HepG2 (cell line): Measurements from ENCODE around the gene CDH23. TPM values are rescaled to one million over a fixed set of nuclear protein-coding genes. Genes with fewer than 3 reads are reported as not detected.

Experiments
- ATAC-seq: fragments of 200-7000 bp; cut with Tn5 transposase; 3 replicates; pipeline ENCODE4 v1.9.1; 2020; ENCODE audit warnings: mild to moderate bottlenecking, moderate library complexity
- BruUV-seq: library from RNA; stranded (reverse); fragments of 400-500 nt; replicated peaks from 2 replicates; lab custom pipeline; 2021; lab: Mats Ljungman, UMichigan
- CTCF ChIA-PET: fragments of 300-600 bp; formaldehyde crosslinking; extraction: SDS; loops from one replicate; lab custom pipeline; 2021; ENCODE audit warnings: low total read pairs, inconsistent platforms, low intra/inter-chr PET ratio; lab: Yijun Ruan, JAX
- POLR2A ChIA-PET: fragments of 350-600 bp; sonication (Branson Sonifier 250); formaldehyde crosslinking; loops from one replicate; lab custom pipeline; 2020; ENCODE audit warnings: antibody characterized with exemption, inconsistent platforms; lab: Yijun Ruan, JAX
- DNase-seq: peaks from one replicate; pipeline ENCODE4 v3.0.0-alpha.2; 2015; ENCODE audit warnings: low spot score
- FAIRE-seq: peaks from 3 replicates; lab custom pipeline; 2011; peaks lifted over from hg19 to GRCh38; lab: Jason Lieb, UNC
- H2AFZ ChIP-seq: one replicate; pipeline ENCODE4 v1.6.1; 2011; ENCODE audit warnings: low read length, inconsistent platforms
- H3K27ac ChIP-seq: fragments of 300-600 bp; 3 replicates; pipeline ENCODE4 v1.8.0; 2011; ENCODE audit warnings: mixed run types, mild to moderate bottlenecking, mixed read lengths, low read length, inconsistent platforms; ENCODE audit not compliant: insufficient read depth; ENCODE audit errors: extremely low read length
- H3K27me3 ChIP-seq, 2 experiments: fragments of 200-600 bp in 1 of 2; 2 replicates in 1 of 2; 3 replicates in 1 of 2; pipeline versions ENCODE4 v1.6.0 to v1.8.0; 2011; ENCODE audit warnings: low read length in 2 of 2, mild to moderate bottlenecking in 2 of 2, moderate library complexity in 2 of 2, inconsistent platforms in 1 of 2; ENCODE audit not compliant: insufficient read depth in 2 of 2, control insufficient read depth in 1 of 2
- H3K36me3 ChIP-seq, 2 experiments: fragments of 200-600 bp in 1 of 2; replicated peaks in 1 of 2; 2 replicates in 1 of 2; 3 replicates in 1 of 2; pipeline versions ENCODE4 v1.5.1 to v1.8.0; 2011; ENCODE audit warnings: low read length in 2 of 2, inconsistent platforms in 1 of 2; ENCODE audit not compliant: insufficient read depth in 2 of 2, control insufficient read depth in 1 of 2
- H3K4me1 ChIP-seq: 2 replicates; pipeline ENCODE4 v1.5.1; 2012; ENCODE audit warnings: low read length, inconsistent platforms; ENCODE audit not compliant: insufficient read depth
- H3K4me2 ChIP-seq: 2 replicates; pipeline ENCODE4 v1.6.0; 2011; ENCODE audit warnings: low read depth, low read length, inconsistent platforms
- H3K4me3 ChIP-seq, 3 experiments: fragments of 200-600 bp in 1 of 3; sonication (generic), shearing (Covaris generic) in 1 of 3; replicated peaks in 1 of 3; 2 replicates each; pipeline ENCODE4 v1.5.1; 2011 to 2016; ENCODE audit warnings: low read length in 3 of 3, inconsistent platforms in 2 of 3, low read depth in 2 of 3, mild to moderate bottlenecking in 2 of 3, control low read depth in 1 of 3, mixed read lengths in 1 of 3; ENCODE audit not compliant: insufficient read depth in 1 of 3
- H3K79me2 ChIP-seq: one replicate; pipeline ENCODE4 v1.6.1; 2011; ENCODE audit warnings: low read length, inconsistent platforms; ENCODE audit not compliant: insufficient read depth
- H3K9ac ChIP-seq: 2 replicates; pipeline ENCODE4 v1.6.0; 2011; ENCODE audit warnings: mild to moderate bottlenecking, low read depth, low read length, inconsistent platforms; ENCODE audit not compliant: insufficient read depth
- H3K9me3 ChIP-seq: 2 replicates; pipeline ENCODE4 v1.5.1; 2012; ENCODE audit warnings: mild to moderate bottlenecking, low read length
- H4K20me1 ChIP-seq: 2 replicates; pipeline ENCODE4 v1.6.0; 2011; ENCODE audit warnings: inconsistent platforms, mild to moderate bottlenecking, low read length, moderate library complexity; ENCODE audit not compliant: insufficient read depth
- AGO2 ChIP-seq: fragments of 200-400 bp; formaldehyde crosslinking; optimal IDR thresholded peaks from 2 replicates; pipeline ENCODE3; 2017; ENCODE audit warnings: mild to moderate bottlenecking, low read depth, low read length, moderate library complexity
- DMAP1 ChIP-seq: IDR thresholded peaks from 2 replicates; pipeline ENCODE4 v1.6.1; 2016
- EEA1 ChIP-seq: sonication (generic); formaldehyde crosslinking; IDR thresholded peaks from 2 replicates; pipeline ENCODE4 v1.5.1; 2020; ENCODE audit warnings: mild to moderate bottlenecking, missing genetic modification reagents, borderline replicate concordance
- FOXA1 ChIP-seq, 2 experiments: fragments of 450-650 bp in 1 of 2; sonication (generic) in 1 of 2; formaldehyde crosslinking in 1 of 2; IDR thresholded peaks; 2 replicates each; pipeline versions ENCODE4 v1.4.0 to v1.6.1; 2016 to 2020; ENCODE audit warnings: missing genetic modification reagents in 1 of 2
- IRX3 ChIP-seq: sonication (generic); formaldehyde crosslinking; IDR thresholded peaks from 2 replicates; pipeline ENCODE4 v1.8.1; 2023; ENCODE audit warnings: mild to moderate bottlenecking, low read depth, missing genetic modification reagents, borderline replicate concordance
- NCOR1 ChIP-seq: fragments of 200-600 bp; sonication (generic); IDR thresholded peaks from 2 replicates; pipeline ENCODE4 v1.7.0; 2017; ENCODE audit warnings: antibody characterized with exemption, low read length, borderline replicate concordance
- NFIC ChIP-seq: IDR thresholded peaks from 2 replicates; pipeline ENCODE4 v1.6.1; 2012; ENCODE audit warnings: mild to moderate bottlenecking, low read length, inconsistent platforms
- POLR2AphosphoS2 ChIP-seq: IDR thresholded peaks from 2 replicates; pipeline ENCODE4 v1.6.1; 2011; ENCODE audit warnings: low read depth, low read length, improper control_type of control experiment
- POLR2AphosphoS5 ChIP-seq: IDR thresholded peaks from 2 replicates; pipeline ENCODE4 v1.6.1; 2012; ENCODE audit warnings: low read depth, low read length
- RFXAP ChIP-seq: sonication (generic); formaldehyde crosslinking; IDR thresholded peaks from 2 replicates; pipeline ENCODE4 v1.4.0; 2020; ENCODE audit warnings: missing genetic modification reagents, borderline replicate concordance
- RXRB ChIP-seq: IDR thresholded peaks from 2 replicates; pipeline ENCODE4 v1.6.1; 2016; ENCODE audit warnings: borderline replicate concordance, missing genetic modification reagents, missing compliant biosample characterization
- SNAPC4 ChIP-seq: sonication (generic); formaldehyde crosslinking; IDR thresholded peaks from 2 replicates; pipeline ENCODE4 v1.4.0; 2020; ENCODE audit warnings: mild to moderate bottlenecking, missing genetic modification reagents
- UBTF ChIP-seq: sonication (generic); formaldehyde crosslinking; IDR thresholded peaks from 2 replicates; pipeline ENCODE4 v1.4.0; 2020; ENCODE audit warnings: mild to moderate bottlenecking, missing genetic modification reagents
- ZFP82 ChIP-seq: sonication (generic); formaldehyde crosslinking; IDR thresholded peaks from 2 replicates; pipeline ENCODE4 v1.5.1; 2020; ENCODE audit warnings: mild to moderate bottlenecking, missing genetic modification reagents, borderline replicate concordance
- ZNF616 ChIP-seq: sonication (generic); formaldehyde crosslinking; IDR thresholded peaks from 2 replicates; pipeline ENCODE4 v1.5.0; 2020; ENCODE audit warnings: low read depth, mild to moderate bottlenecking, missing genetic modification reagents
- ZNF83 ChIP-seq: sonication (generic); formaldehyde crosslinking; IDR thresholded peaks from 2 replicates; pipeline ENCODE4 v1.4.0; 2020; ENCODE audit warnings: missing genetic modification reagents, mild to moderate bottlenecking, borderline replicate concordance
- ZNF839 ChIP-seq: sonication (generic); formaldehyde crosslinking; IDR thresholded peaks from 2 replicates; pipeline ENCODE4 v1.4.0; 2020; ENCODE audit warnings: missing genetic modification reagents, mild to moderate bottlenecking, borderline replicate concordance
- ZSCAN29 ChIP-seq: sonication (generic); formaldehyde crosslinking; conservative IDR thresholded peaks from 2 replicates; pipeline ENCODE4 v1.4.0; 2020; ENCODE audit warnings: mild to moderate bottlenecking, missing genetic modification reagents
- WGBS: methylation state at CpG from one replicate; pipeline ENCODE4 v1.1.6; 2017; ENCODE audit warnings: low lambda C conversion rate; 5-methylcytosine and 5-hydroxymethylcytosine counted together
- in situ Hi-C: cut with HindIII; loops from 2 replicates; pipeline ENCODE4 v1.10.0; 2017; ENCODE audit warnings: low pct_unique_long_range_greater_than_20kb; ENCODE audit not compliant: extremely low pct_ligation_motif_present
- intact Hi-C: fragments of 100-400 bp; cut with micrococcal nuclease; formaldehyde crosslinking; loops from one replicate; pipeline ENCODE4 v1.10.0; 2022; ENCODE audit not compliant: unreplicated experiment
- polyA plus RNA-seq, 8 experiments: library from polyadenylated mRNA; depleted of rRNA in 3 of 8; stranded (reverse) in 7 of 8; unstranded in 1 of 8; fragments of >200 nt; fragmentation: Illumina TruSeq in 4 of 8; extraction: Trizol in 4 of 8; gene quantifications; 2 replicates each; pipeline versions ENCODE4 v1.2.1 to v1.2.3, GENCODE V29; 2011 to 2016; ENCODE audit warnings: low read depth in 4 of 8, missing spikeins in 1 of 8, mixed read lengths in 1 of 8; ENCODE audit not compliant: insufficient read depth in 1 of 8
- total RNA-seq, 5 experiments: library from RNA; depleted of rRNA; stranded (reverse); fragments of >200 nt; fragmentation: Illumina TruSeq; extraction: Trizol; gene quantifications; 2 replicates each; pipeline ENCODE4 v1.2.3, GENCODE V29; 2016; ENCODE audit warnings: low read depth in 1 of 5

The CDH23 gene
- total and polyA plus RNA-seq, 2 of the 13 experiments (the other 11 are each of a cell fraction or from before 2014, with no cell fraction given): 0.13 TPM; not detected in 1

- no peaks in the 10 kb centered on the region; the same call in 1 of the 2 replicates for H3K9me3 ChIP-seq
- in situ Hi-C loops (no loop called here), intact Hi-C loops (no loop called here)
- ChIA-PET POLR2A (no interaction called here), CTCF (no interaction called here)
- TF ChIP-seq ZFP82 (CRISPR knock-in tag) (no peak), IRX3 (CRISPR knock-in tag) (no peak), EEA1 (no peak), ZNF616 (CRISPR knock-in tag) (no peak), FOXA1 (IDR thresholded peaks at IDR 0.05) (no peak), FOXA1 (CRISPR knock-in tag; IDR thresholded peaks at IDR 0.05) (no peak), DMAP1 (no peak), ZNF83 (CRISPR knock-in tag) (no peak), UBTF (CRISPR knock-in tag) (no peak), NCOR1 (no peak), RFXAP (CRISPR knock-in tag) (no peak), RXRB (no peak), POLR2AphosphoS5 (no peak), POLR2AphosphoS2 (no peak), AGO2 (no peak), SNAPC4 (no peak), NFIC (no peak), ZSCAN29 (CRISPR knock-in tag) (no peak), ZNF839 (CRISPR knock-in tag) (no peak)
- no peak overlapping the region for H3K4me3 ChIP-seq
- BruUV-seq: no TSS peak
- H3K9ac ChIP-seq: no peak overlapping the region
- no peaks in the 10 kb centered on the region for H4K20me1 ChIP-seq
- no peak overlapping the region for H2AFZ ChIP-seq
- H3K4me1 ChIP-seq: no peaks in the 10 kb centered on the region
- DNase-seq: no peak
- ATAC-seq: no peak
- H3K79me2 ChIP-seq: no peaks in the 10 kb centered on the region
- peaks cover 3 to 18% of the 10 kb centered on the region in 2 experiments; a peak in 2 of 5 replicates for H3K27me3 ChIP-seq
- no peaks in the 10 kb centered on the region for H3K36me3 ChIP-seq
- no peak overlapping the region for H3K4me2 ChIP-seq
- FAIRE-seq: no peak
- H3K27ac ChIP-seq: no peak overlapping the region
- WGBS: 6% methylated on average over 2 of the region's 2 CpGs
Measured at GRCh38 chr10:71489077-71489476, 92.4 kb downstream of the CDH23 start.
